T47D (cell line): ENCODE data around the gene CNOT2.
A peak's percentile ranks its signal among the peaks of the same experiment; 100 is the strongest.

ENCODE experiments used
- DNase-seq, 2 experiments: peaks; one replicate each; pipeline versions ENCODE4 v3.0.0 to v3.0.0-alpha.2; 2011 to 2012; ENCODE audit warnings: low read depth in 1 of 2, low spot score in 1 of 2
- JUND ChIP-seq: IDR thresholded peaks from 2 replicates; pipeline ENCODE4 v1.6.1; 2012; ENCODE audit warnings: low read depth
- in situ Hi-C: cut with HindIII; loops from 2 replicates; pipeline ENCODE4 v1.10.0; 2016; ENCODE audit warnings: low sequenced_read_pairs, low pct_unique_long_range_greater_than_20kb

The CNOT2 gene

DNA sequence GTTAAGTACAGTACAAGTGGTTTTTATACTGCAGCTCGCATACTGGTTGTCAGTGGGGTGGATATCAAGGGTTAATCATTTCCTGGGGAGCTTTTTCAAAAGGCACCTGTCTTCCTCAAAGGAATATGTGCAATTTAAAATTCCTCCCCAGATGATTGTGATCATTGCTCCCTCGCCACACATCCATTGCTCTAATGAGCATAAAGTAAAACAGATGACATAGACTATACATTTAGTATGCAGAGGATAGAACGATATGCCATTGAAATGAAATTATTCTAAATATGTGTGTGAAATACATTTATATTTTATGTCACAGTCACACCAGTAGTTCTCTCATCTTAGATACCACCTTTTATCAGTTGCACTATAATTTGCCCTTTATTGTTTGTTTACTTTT, 86.5 kb downstream of the CNOT2 start:
- DNase-seq, result no peak
- no peak for TF ChIP-seq JUND
- in situ Hi-C loops, result no loop called here

DNA sequence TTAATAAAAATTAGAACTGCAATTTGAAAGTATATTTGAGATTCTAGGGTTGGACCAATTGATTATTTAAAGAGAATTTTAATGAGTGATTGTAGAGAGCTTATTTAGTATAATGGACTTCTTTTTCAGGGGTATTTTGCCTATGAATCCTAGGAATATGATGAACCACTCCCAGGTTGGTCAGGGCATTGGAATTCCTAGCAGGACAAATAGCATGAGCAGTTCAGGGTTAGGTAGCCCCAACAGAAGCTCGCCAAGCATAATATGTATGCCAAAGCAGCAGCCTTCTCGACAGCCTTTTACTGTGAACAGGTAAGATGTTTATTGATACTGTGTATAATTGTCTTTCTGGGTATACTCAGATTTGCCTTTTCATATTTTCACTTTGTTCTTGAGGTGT, 86.9 kb downstream of the CNOT2 start:
- no peak for TF ChIP-seq JUND
- in situ Hi-C loops, result no loop called here
- DNase-seq, result no peak

DNA sequence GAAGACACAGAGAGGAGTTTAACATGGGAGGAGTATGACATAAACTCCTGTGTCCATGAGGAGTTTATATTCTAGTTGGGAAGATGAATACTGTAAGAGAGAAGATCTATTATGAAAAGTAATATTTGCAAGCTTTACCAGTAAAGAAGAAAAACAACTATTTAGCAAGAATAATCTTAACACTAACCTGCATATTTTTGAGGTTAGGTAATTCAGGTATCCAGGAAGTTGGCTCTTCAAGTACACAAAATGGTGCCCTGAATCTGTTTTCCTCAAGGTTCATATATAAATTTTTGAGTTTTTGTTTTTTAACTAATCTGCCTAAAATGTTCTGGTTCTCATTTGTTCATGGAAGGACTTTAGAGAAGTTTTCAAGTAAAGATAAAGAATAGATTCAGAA, 89.0 kb downstream of the CNOT2 start:
- DNase-seq, result no peak
- in situ Hi-C loops, result no loop called here
- TF ChIP-seq JUND, result no peak

DNA sequence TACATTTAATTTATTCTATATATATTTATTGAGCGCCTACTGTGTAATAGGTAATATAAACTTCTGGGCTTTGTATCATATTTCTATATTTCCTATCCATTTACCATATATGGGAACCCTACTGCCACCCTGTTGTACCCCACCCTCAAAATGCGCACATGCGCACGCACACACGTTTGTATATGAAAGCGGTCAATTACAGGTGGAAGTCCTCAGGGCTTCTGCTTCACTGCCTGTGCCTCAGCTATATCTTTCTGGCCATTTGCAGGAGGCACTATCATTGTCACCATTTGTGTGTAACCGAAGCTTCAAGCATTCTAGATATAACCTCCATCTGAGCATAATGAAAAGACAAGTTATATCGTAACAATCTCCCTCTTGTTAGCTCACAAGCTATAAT, 91.5 kb downstream of the CNOT2 start:
- in situ Hi-C loops, result no loop called here

DNA sequence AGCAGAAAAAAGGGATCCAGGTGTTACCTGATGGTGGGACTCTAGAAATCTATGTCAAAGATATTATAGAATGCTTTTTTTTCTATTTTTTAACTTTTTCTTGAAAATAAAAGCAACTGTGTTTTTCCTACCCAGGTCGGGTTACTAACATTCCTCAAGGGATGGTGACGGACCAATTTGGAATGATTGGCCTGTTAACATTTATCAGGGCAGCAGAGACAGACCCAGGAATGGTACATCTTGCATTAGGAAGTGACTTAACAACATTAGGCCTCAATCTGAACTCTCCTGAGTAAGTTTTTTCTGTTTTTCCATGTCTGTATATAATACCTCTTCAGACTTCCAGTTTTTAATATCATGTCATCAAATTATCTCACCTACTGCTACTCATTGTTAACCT, 95.3 kb downstream of the CNOT2 start:
- DNase-seq, result no peak
- in situ Hi-C loops, result no loop called here
- TF ChIP-seq JUND, result no peak

More for the DNA sequence above, 91.5 kb downstream of the CNOT2 start:
- DNase-seq, result no peak
- no peak for TF ChIP-seq JUND

DNA sequence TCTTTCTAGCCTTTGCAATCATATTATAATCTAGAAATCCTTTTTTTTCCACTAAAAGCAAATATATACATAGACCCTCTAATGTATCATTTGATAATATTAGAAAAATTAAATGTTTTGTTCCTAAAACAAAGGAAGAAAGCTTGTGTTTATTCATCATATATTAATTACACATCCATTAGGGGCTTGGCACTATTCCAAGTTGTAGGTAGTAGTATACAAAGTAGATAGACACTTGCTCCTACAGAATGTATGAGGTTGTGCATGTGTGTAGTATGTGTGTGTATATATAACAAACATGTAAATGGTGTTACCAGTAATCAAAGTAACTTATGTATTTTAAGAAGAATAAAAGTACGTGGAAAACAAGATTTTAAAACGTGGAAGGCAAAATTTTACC, 107.8 kb downstream of the CNOT2 start:
- TF ChIP-seq JUND, result no peak
- no peak for DNase-seq
- in situ Hi-C loops, result no loop called here

DNA sequence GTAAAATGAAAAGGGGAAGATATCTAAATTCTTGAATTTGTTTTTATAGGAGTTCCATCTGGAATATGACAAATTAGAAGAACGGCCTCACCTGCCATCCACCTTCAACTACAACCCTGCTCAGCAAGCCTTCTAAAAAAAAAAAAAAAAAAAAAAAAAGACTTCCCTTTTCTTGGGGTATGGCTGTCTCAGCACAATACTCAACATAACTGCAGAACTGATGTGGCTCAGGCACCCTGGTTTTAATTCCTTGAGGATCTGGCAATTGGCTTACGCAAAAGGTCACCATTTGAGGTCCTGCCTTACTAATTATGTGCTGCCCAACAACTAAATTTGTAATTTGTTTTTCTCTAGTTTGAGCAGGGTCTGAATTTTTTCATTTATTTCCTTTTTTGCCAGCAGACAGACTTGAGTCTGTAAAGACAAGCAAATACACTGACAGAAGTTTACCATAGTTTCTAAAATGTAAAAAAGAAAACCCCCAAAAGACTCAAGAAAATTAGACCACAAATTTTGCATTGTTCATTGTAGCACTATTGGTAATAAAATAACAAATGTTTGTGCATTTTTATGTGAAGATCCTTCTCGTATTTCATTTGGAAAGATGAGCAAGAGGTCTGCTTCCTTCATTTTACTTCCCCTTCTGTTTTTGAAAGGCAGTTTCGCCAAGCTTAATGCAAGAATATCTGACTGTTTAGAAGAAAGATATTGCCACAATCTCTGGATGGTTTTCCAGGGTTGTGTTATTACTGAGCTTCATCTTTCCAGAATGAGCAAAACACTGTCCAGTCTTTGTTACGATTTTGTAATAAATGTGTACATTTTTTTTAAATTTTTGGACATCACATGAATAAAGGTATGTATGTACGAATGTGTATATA, 110.8 kb downstream of the CNOT2 start:
- in situ Hi-C loops, result no loop called here
- no peak for DNase-seq
- TF ChIP-seq JUND, result no peak

DNA sequence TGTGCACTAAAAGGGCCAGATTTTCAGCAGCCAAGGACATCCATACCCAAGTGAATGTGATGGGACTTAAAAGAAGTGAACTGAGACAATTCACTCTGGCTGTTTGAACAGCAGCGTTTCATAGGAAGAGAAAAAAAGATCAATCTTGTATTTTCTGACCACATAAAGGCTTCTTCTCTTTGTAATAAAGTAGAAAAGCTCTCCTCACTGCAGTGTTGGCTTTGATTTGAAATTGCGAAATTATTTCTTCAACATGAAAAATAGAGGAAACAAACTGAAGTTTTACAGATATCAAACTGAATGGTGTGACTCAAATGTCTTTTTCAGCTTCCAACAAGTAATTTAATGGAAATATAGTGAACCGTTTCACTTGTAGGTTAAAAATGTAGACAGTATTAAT, 111.6 kb downstream of the CNOT2 start:
- in situ Hi-C loops, result no loop called here

DNA sequence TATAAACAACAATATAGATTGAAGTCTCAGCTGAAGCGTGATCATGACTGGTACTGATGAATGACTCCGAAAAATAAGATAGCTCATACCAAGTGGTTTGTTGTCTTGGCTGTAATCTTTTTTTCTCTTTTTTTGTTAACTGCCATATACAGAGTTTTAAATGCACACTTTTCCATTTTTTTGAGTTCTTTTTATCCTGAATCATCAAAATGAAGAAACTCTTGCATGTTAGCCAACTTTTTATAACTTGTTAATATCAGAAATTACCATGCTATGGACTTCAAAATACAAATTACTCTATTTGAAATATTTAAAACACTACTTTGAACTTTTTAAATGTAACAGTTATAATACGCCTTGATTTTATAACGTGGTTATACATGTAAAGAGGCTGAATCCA, 112.7 kb downstream of the CNOT2 start:
- in situ Hi-C loops, result no loop called here
- no peak for TF ChIP-seq JUND
- no peak for DNase-seq

More for the DNA sequence above, 111.6 kb downstream of the CNOT2 start:
- TF ChIP-seq JUND, result no peak
- DNase-seq, result no peak

DNA sequence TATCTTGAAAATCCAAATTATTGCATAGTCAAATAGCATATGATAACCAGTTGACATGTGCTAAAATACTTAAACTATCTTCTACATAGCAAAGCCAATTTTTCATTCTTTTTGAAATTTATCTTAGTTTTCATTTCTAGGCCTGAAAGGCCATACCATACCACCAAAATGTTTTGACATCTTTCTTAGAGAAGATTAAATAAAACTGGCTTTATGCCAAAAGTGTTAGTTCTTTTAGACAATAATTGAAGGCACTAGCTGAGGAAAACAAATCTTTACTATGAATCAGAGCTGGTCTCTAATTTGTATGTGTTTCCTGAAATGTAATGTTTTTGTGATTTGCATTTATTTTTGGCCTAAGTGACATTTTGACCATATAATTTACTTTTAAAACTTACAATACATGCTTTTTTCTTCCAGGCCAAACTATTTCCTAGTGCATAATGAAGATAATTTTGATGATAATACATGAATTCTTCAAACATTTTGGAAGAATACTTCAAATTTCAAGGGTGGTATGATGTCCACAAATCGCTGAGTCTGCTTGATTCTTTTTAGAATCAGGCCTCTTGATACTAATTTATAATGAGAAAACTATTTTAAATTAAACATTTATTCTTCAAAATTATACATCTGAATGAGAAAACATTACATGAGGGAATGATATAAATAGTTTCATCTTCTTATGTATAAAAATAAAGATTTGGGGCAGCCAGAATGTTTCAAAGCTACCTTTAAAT, 116.4 kb downstream of the CNOT2 start:
- no peak for TF ChIP-seq JUND
- no peak for DNase-seq
- in situ Hi-C loops, result no loop called here

DNA sequence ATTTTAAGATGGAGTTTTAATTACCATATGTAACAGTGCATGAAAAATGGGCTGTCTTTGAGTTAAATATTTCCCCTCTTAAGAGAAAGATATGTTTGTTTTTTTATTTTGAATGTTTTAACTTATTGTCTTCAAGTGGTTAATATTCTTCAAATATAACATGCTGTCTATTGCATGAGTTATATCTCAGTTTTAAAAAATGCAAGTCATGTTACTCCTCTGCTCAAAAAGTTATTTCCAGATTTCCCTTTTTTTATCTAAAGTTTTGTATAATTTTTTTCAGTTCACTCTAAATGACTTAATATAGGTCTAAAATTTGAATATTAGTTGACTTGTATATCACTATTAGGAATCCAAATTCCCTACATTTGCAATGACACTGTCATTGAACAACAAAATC, 117.0 kb downstream of the CNOT2 start:
- no peak for TF ChIP-seq JUND
- in situ Hi-C loops, result no loop called here
- no peak for DNase-seq

DNA sequence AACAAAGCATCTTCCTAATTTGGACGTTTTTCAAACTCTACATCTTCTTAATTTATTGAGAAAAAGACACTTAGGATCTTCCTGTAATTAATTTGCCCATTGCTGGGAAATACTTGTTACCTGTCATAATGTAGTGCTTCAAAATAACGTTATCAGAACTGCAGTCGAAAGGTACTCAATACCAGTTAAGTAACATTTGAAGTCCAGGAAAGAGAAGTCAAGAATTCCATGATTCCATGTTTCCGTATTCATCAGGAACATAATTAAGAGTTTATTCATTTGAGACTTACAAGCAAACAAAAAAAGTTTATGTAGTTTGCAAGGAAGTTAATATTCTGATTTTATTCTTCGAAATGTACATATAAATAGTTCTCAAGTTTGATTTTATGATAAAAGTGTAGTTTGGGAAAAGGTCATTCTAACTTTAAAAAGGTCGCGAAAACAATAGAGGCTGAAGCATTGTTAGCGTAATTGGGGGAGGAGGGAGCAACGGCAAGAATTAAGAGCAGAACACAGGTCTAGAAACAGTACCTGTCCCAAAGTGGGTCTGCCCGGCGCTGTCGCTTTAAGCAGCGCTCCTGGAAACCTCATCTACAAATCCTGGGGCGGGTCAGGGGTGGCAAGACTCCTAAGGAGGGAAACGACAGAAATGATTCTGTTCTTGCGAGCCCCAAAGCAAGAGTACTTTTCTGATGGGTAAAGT, 121.6 kb downstream of the CNOT2 start:
- no peak for TF ChIP-seq JUND
- peak in 1 of 2 experiments; percentile 36 for DNase-seq
- in situ Hi-C loops, result no loop called here

DNA sequence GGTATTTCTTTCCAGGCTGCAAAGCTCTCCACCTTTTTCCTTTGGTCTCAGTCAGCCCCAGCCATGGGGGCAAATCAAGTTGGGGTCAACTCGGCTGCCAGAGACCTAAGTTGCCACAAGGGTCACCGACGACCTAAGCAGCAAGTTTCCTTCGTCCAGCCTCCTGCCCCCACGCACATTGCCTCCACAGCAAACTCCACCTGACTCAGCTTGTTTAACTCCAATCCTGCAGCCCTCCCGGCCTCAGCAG, 122.1 kb downstream of the CNOT2 start:
- peak in 1 of 2 experiments; percentile 35 for DNase-seq
- TF ChIP-seq JUND, result no peak
- in situ Hi-C loops, result no loop called here
